Lower lobe of right lung (tissue), 2 donors: ENCODE results near the gene PYGB. TPM values are rescaled to one million over a fixed set of nuclear protein-coding genes. Genes with fewer than 3 reads are reported as not detected.

Source experiments
- ATAC-seq, 2 donors: fragments of 200-7000 bp; cut with Tn5 transposase; one replicate each; pipeline ENCODE4 v1.9.1; 2020 to 2022; ENCODE audit warnings: mild to moderate bottlenecking in 2 of 2, moderate library complexity in 2 of 2
- DNase-seq: peaks from one replicate; pipeline ENCODE4 v3.0.0-alpha.2; 2020
- H3K27ac ChIP-seq: fragments of 200-600 bp; one replicate; pipeline ENCODE4 v1.8.0; 2022
- H3K27me3 ChIP-seq: fragments of 200-600 bp; one replicate; pipeline ENCODE4 v1.8.0; 2022; ENCODE audit warnings: low read depth
- H3K36me3 ChIP-seq: fragments of 200-600 bp; one replicate; pipeline ENCODE4 v1.8.0; 2022; ENCODE audit warnings: mild to moderate bottlenecking
- H3K4me1 ChIP-seq: fragments of 200-600 bp; one replicate; pipeline ENCODE4 v1.8.0; 2022
- H3K4me3 ChIP-seq: fragments of 200-600 bp; one replicate; pipeline ENCODE4 v1.8.0; 2022; ENCODE audit warnings: mild to moderate bottlenecking
- H3K9me3 ChIP-seq: fragments of 200-600 bp; one replicate; pipeline ENCODE4 v1.8.0; 2022
- CTCF ChIP-seq: fragments of 200-600 bp; IDR thresholded peaks from one replicate; pipeline ENCODE4 v1.8.0; 2022; ENCODE audit warnings: antibody characterized with exemption, mild to moderate bottlenecking
- intact Hi-C: fragments of 100-400 bp; cut with DNase I; formaldehyde crosslinking; loops from one replicate; pipeline ENCODE4 v1.11.0; 2022
- total RNA-seq: library from RNA; stranded (reverse); fragmentation: NEBNext Ultra II Directional; extraction: Animal tissue kit (Norgen Biotek cat#: 25700); gene quantifications from one replicate; pipeline ENCODE4 v1.2.1, GENCODE V29; 2021
- donor health status: DM: no; HTN: yes; CAD: no; lungs with severe emphysema.

PYGB gene
- total RNA-seq, 1 donor from 2014 or later: 57.5 TPM

DNA sequence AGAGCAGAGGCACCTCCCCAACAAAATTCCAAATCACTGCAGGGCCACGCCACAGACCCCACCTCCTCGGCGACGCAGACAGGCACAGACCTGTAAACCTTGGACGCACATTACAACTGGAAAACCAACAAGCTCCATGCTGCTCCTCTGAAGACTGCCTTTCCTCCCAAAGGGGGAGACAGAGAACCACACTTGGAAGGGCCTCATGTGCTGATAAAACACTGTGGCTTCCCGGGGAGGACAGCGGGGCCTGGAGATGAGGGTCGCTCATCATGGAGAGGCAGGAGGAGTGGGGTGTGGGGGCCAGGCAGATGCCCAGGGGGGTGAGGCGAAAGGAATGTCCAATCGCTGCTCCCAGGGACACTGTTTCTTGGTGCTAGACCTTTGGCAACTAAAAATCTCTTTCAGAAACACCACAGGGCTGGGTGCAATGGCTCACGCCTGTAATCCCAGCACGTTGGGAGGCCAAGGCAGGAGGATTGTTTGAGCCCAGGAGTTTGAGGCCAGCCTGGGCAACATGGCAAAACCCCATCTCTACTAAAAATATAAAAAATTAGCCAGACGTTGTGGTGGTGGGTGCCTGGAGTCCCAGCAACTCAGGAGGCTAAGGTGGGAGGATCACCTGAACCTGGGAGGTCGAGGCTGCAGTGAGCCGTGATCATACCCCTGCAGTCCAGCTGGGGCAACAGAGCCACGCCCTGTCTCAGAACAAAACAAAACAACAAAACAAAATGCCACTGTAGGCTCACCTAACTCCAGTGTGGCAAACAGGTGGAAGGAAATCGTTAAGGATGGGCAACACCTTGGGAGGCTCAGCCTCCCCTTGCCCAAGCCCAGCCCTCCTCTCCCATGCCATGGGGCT lies 88.9 kb downstream of the PYGB start:
- H3K27ac ChIP-seq: no peak overlapping the region
- H3K27me3 ChIP-seq: no peaks in the 10 kb centered on the region
- no peak overlapping the region for H3K4me3 ChIP-seq
- no peak for TF ChIP-seq CTCF
- intact Hi-C loops: no loop called here
- H3K9me3 ChIP-seq: no peaks in the 10 kb centered on the region
- ATAC-seq: no peak
- peaks cover 8% of the 10 kb centered on the region for H3K36me3 ChIP-seq
- no peak for DNase-seq
- peaks cover 8% of the 10 kb centered on the region for H3K4me1 ChIP-seq

- no peak for DNase-seq
- TF ChIP-seq CTCF: no peak
- H3K36me3 ChIP-seq: peaks cover 8% of the 10 kb centered on the region
- no peak overlapping the region for H3K4me3 ChIP-seq
- no peaks in the 10 kb centered on the region for H3K27me3 ChIP-seq
- H3K4me1 ChIP-seq: peaks cover 8% of the 10 kb centered on the region
- intact Hi-C loops: no loop called here
- no peak for ATAC-seq
- no peaks in the 10 kb centered on the region for H3K9me3 ChIP-seq
- H3K27ac ChIP-seq: no peak overlapping the region
Observed at GRCh38 chr20:25338112-25339023, 90.5 kb downstream of the PYGB start.

- intact Hi-C loops: no loop called here
- H3K27ac ChIP-seq: no peak overlapping the region
- H3K27me3 ChIP-seq: no peaks in the 10 kb centered on the region
- H3K4me3 ChIP-seq: no peak overlapping the region
- H3K36me3 ChIP-seq: peaks cover 8% of the 10 kb centered on the region
- ATAC-seq: peak; percentile 84 to 89
- H3K9me3 ChIP-seq: no peaks in the 10 kb centered on the region
- DNase-seq: no peak
- no peak for TF ChIP-seq CTCF
- H3K4me1 ChIP-seq: peaks cover 8% of the 10 kb centered on the region
Observed at GRCh38 chr20:25339608-25340007, 91.7 kb downstream of the PYGB start.

- DNase-seq (no peak), ATAC-seq (no peak)
- H3K4me1 ChIP-seq: peaks cover 8% of the 10 kb centered on the region
- no peak overlapping the region for H3K4me3 ChIP-seq
- no peaks in the 10 kb centered on the region for H3K9me3 ChIP-seq
- TF ChIP-seq CTCF: no peak
- no peak overlapping the region for H3K27ac ChIP-seq
- peaks cover 8% of the 10 kb centered on the region for H3K36me3 ChIP-seq
- H3K27me3 ChIP-seq: no peaks in the 10 kb centered on the region
- intact Hi-C loops: no loop called here
Observed at GRCh38 chr20:25340380-25340779, 92.5 kb downstream of the PYGB start.

GRCh38 chr20:25341716-25342680 lies 94.1 kb downstream of the PYGB start:
- H3K9me3 ChIP-seq: no peaks in the 10 kb centered on the region
- no peak overlapping the region for H3K4me3 ChIP-seq
- TF ChIP-seq CTCF: no peak
- H3K27me3 ChIP-seq: no peaks in the 10 kb centered on the region
- intact Hi-C loops: no loop called here
- ATAC-seq (no peak), DNase-seq (no peak)
- peaks cover 8% of the 10 kb centered on the region for H3K4me1 ChIP-seq
- H3K36me3 ChIP-seq: peaks cover 8% of the 10 kb centered on the region
- H3K27ac ChIP-seq: no peak overlapping the region
